ENCODE data around the gene DCUN1D5.

- TF ChIP-seq CTCF (conservative IDR thresholded peaks at IDR 0.05 in 1 of 2, IDR thresholded peaks at IDR 0.05 in 1 of 2; ENCODE audit: extremely low read depth in 1 of 2, insufficient read depth in 1 of 2, low read depth in 1 of 2, low read length in 2 of 2) (no peak), EZH2 (IDR thresholded peaks at IDR 0.05; ENCODE audit: borderline replicate concordance, low read length) (no peak)
Observed at GRCh38 chr11:103051981-103052380, 40.0 kb downstream of the DCUN1D5 start.
